Activated CD4-positive, alpha-beta memory T cell treated with anti-CD3 and anti-CD28 coated beads, Interleukin-2, amount 10 ng/mL, durations not matched to agents 7 days and 5 days (primary cell): ENCODE data around the gene ITGB2. TPM values are rescaled to one million over a fixed set of nuclear protein-coding genes. Genes with fewer than 3 reads are reported as not detected.

Experiments used
- CTCF ChIA-PET: fragments of 350-600 bp; sonication (Branson Sonifier 250); formaldehyde crosslinking; loops from one replicate; lab custom pipeline; 2021; ENCODE audit warnings: antibody characterized with exemption, inconsistent platforms; lab: Charles Lee
- POLR2A ChIA-PET: fragments of 350-600 bp; sonication (Branson Sonifier 250); formaldehyde crosslinking; loops from one replicate; lab custom pipeline; 2021; ENCODE audit warnings: antibody characterized with exemption; lab: Charles Lee
- DNase-seq: peaks from one replicate; pipeline ENCODE4 v3.0.0-alpha.2; 2020
- H3K27ac Mint-ChIP-seq: one replicate; pipeline ENCODE4 v1.8.0; 2021; ENCODE audit warnings: mild to moderate bottlenecking, mixed read lengths
- H3K27me3 Mint-ChIP-seq: one replicate; pipeline ENCODE4 v1.8.0; 2021; ENCODE audit warnings: mixed read lengths
- H3K36me3 Mint-ChIP-seq: one replicate; pipeline ENCODE4 v1.8.0; 2021; ENCODE audit warnings: low read depth, mixed read lengths
- H3K4me1 Mint-ChIP-seq: one replicate; pipeline ENCODE4 v1.8.0; 2021; ENCODE audit warnings: mixed read lengths
- H3K4me3 Mint-ChIP-seq: one replicate; pipeline ENCODE4 v1.8.0; 2021; ENCODE audit warnings: mild to moderate bottlenecking, mixed read lengths
- H3K9me3 Mint-ChIP-seq: one replicate; pipeline ENCODE4 v1.8.0; 2021; ENCODE audit warnings: mixed read lengths
- total RNA-seq, 2 experiments: library from RNA; stranded (reverse); gene quantifications; one replicate each; pipeline ENCODE4 v1.2.3, GENCODE V29; 2021

The ITGB2 gene
- total RNA-seq, 2 experiments from 2014 or later, result 631 to 642 TPM

- Mint-ChIP-seq H3K27me3 (peaks cover 5% of the 10 kb centered on the region), H3K27ac (no peak overlapping the region), H3K9me3 (no peaks in the 10 kb centered on the region), H3K36me3 (peaks cover 19% of the 10 kb centered on the region), H3K4me3 (peak overlapping the region; percentile 17), H3K4me1 (peaks cover 19% of the 10 kb centered on the region)
- ChIA-PET POLR2A (interaction anchor here (0.7 to 1.5 kb wide), 3 partner anchors 25 to 45 kb away, joined by 3 read pairs; partner anchors contain the start of gene PTTG1IP), CTCF (interaction anchor here (0.7 to 1.3 kb wide), 5 partner anchors 9 to 46 kb away, joined by 3 to 5 read pairs (median 4); partner anchors contain the start of genes SUMO3 and UBE2G2)
- DNase-seq, result no peak
Observed at GRCh38 chr21:44846224-44846484, 74.5 kb downstream of the ITGB2 start.

- Mint-ChIP-seq H3K36me3 (peaks cover 14% of the 10 kb centered on the region), H3K9me3 (no peaks in the 10 kb centered on the region), H3K4me3 (peak overlapping the region; percentile 17), H3K4me1 (peaks cover 16% of the 10 kb centered on the region), H3K27me3 (peaks cover 5% of the 10 kb centered on the region), H3K27ac (no peak overlapping the region)
- POLR2A ChIA-PET, result interaction anchor here (0.7 to 1.5 kb wide), 3 partner anchors 26 to 44 kb away, joined by 3 read pairs; partner anchors contain the start of gene PTTG1IP
- CTCF ChIA-PET, result interaction anchor here (1.0 to 1.3 kb wide), 4 partner anchors 10 to 44 kb away, joined by 3 to 5 read pairs (median 4); partner anchors contain the start of genes SUMO3 and UBE2G2
- DNase-seq, result peak; percentile 55
Observed at GRCh38 chr21:44845418-44846223, 75.1 kb downstream of the ITGB2 start.

- Mint-ChIP-seq H3K27ac (no peak overlapping the region), H3K9me3 (no peaks in the 10 kb centered on the region), H3K36me3 (peaks cover 3% of the 10 kb centered on the region), H3K4me3 (no peak overlapping the region), H3K4me1 (peaks cover 16% of the 10 kb centered on the region), H3K27me3 (peaks cover 5% of the 10 kb centered on the region)
- ChIA-PET POLR2A (no interaction called here), CTCF (no interaction called here)
- no peak for DNase-seq
Observed at GRCh38 chr21:44844256-44844655, 76.4 kb downstream of the ITGB2 start.

GRCh38 chr21:44842721-44843445 lies 77.8 kb downstream of the ITGB2 start:
- no peak overlapping the region for H3K4me3 Mint-ChIP-seq
- peaks cover 7% of the 10 kb centered on the region for H3K27me3 Mint-ChIP-seq
- no peak for DNase-seq
- H3K27ac Mint-ChIP-seq, result no peak overlapping the region
- H3K4me1 Mint-ChIP-seq, result peaks cover 16% of the 10 kb centered on the region
- ChIA-PET POLR2A (no interaction called here), CTCF (no interaction called here)
- H3K9me3 Mint-ChIP-seq, result no peaks in the 10 kb centered on the region
- H3K36me3 Mint-ChIP-seq, result no peaks in the 10 kb centered on the region

GRCh38 chr21:44842087-44842486 lies 78.6 kb downstream of the ITGB2 start:
- Mint-ChIP-seq H3K27me3 (peaks cover 7% of the 10 kb centered on the region), H3K4me1 (peaks cover 16% of the 10 kb centered on the region), H3K36me3 (no peaks in the 10 kb centered on the region), H3K4me3 (no peak overlapping the region), H3K9me3 (no peaks in the 10 kb centered on the region), H3K27ac (no peak overlapping the region)
- CTCF ChIA-PET, result no interaction called here
- no peak for DNase-seq
- POLR2A ChIA-PET, result no interaction called here

GRCh38 chr21:44840771-44841170 lies 79.9 kb downstream of the ITGB2 start:
- ChIA-PET POLR2A (interaction anchor here (1.1 kb wide), 1 partner anchor 27 kb away, joined by 3 read pairs; no protein-coding TSS in a partner anchor), CTCF (no interaction called here)
- Mint-ChIP-seq H3K4me3 (no peak overlapping the region), H3K4me1 (peaks cover 8% of the 10 kb centered on the region), H3K27me3 (peaks cover 7% of the 10 kb centered on the region), H3K36me3 (no peaks in the 10 kb centered on the region), H3K9me3 (no peaks in the 10 kb centered on the region), H3K27ac (no peak overlapping the region)
- no peak for DNase-seq

- Mint-ChIP-seq H3K4me3 (no peak overlapping the region), H3K27me3 (peaks cover 7% of the 10 kb centered on the region), H3K27ac (no peak overlapping the region), H3K36me3 (no peaks in the 10 kb centered on the region), H3K9me3 (no peaks in the 10 kb centered on the region), H3K4me1 (no peaks in the 10 kb centered on the region)
- ChIA-PET CTCF (no interaction called here), POLR2A (no interaction called here)
- no peak for DNase-seq
Observed at GRCh38 chr21:44838951-44839350, 81.7 kb downstream of the ITGB2 start.

GRCh38 chr21:44838039-44838895 lies 82.4 kb downstream of the ITGB2 start:
- no peaks in the 10 kb centered on the region for H3K9me3 Mint-ChIP-seq
- H3K36me3 Mint-ChIP-seq, result no peaks in the 10 kb centered on the region
- DNase-seq, result no peak
- H3K4me1 Mint-ChIP-seq, result no peaks in the 10 kb centered on the region
- ChIA-PET CTCF (no interaction called here), POLR2A (no interaction called here)
- peaks cover 7% of the 10 kb centered on the region for H3K27me3 Mint-ChIP-seq
- H3K4me3 Mint-ChIP-seq, result no peak overlapping the region
- H3K27ac Mint-ChIP-seq, result no peak overlapping the region

- no peaks in the 10 kb centered on the region for H3K4me1 Mint-ChIP-seq
- H3K9me3 Mint-ChIP-seq, result no peaks in the 10 kb centered on the region
- CTCF ChIA-PET, result no interaction called here
- no peak overlapping the region for H3K4me3 Mint-ChIP-seq
- POLR2A ChIA-PET, result no interaction called here
- no peaks in the 10 kb centered on the region for H3K36me3 Mint-ChIP-seq
- H3K27ac Mint-ChIP-seq, result no peak overlapping the region
- peaks cover 7% of the 10 kb centered on the region for H3K27me3 Mint-ChIP-seq
- no peak for DNase-seq
Observed at GRCh38 chr21:44837537-44837936, 83.2 kb downstream of the ITGB2 start.

GRCh38 chr21:44836666-44837471 lies 83.8 kb downstream of the ITGB2 start:
- Mint-ChIP-seq H3K27me3 (peaks cover 3% of the 10 kb centered on the region), H3K27ac (no peak overlapping the region), H3K36me3 (no peaks in the 10 kb centered on the region), H3K4me3 (no peak overlapping the region), H3K4me1 (no peaks in the 10 kb centered on the region), H3K9me3 (no peaks in the 10 kb centered on the region)
- DNase-seq, result no peak
- POLR2A ChIA-PET, result no interaction called here
- CTCF ChIA-PET, result no interaction called here

- no peak overlapping the region for H3K4me3 Mint-ChIP-seq
- POLR2A ChIA-PET, result no interaction called here
- peaks cover 2% of the 10 kb centered on the region for H3K27me3 Mint-ChIP-seq
- no peaks in the 10 kb centered on the region for H3K36me3 Mint-ChIP-seq
- CTCF ChIA-PET, result no interaction called here
- peaks cover 1% of the 10 kb centered on the region for H3K4me1 Mint-ChIP-seq
- no peaks in the 10 kb centered on the region for H3K9me3 Mint-ChIP-seq
- no peak overlapping the region for H3K27ac Mint-ChIP-seq
- DNase-seq, result no peak
Observed at GRCh38 chr21:44836349-44836665, 84.4 kb downstream of the ITGB2 start.
